SK-N-SH (cell line): ENCODE data around the gene TFG. TPM values are rescaled to one million over a fixed set of nuclear protein-coding genes. Genes with fewer than 3 reads are reported as not detected.

Experiments used
- CTCF ChIA-PET: fragments of 300-600, 350-600 bp; formaldehyde crosslinking; extraction: SDS; loops from one replicate; lab custom pipeline; 2021; lab: Yijun Ruan, JAX
- POLR2A ChIA-PET: fragments of 350-600 bp; sonication (Branson Sonifier 250); formaldehyde crosslinking; extraction: SDS; loops from one replicate; lab custom pipeline; 2020; ENCODE audit warnings: antibody characterized with exemption, inconsistent platforms; lab: Yijun Ruan, JAX
- DNase-seq: peaks from one replicate; pipeline ENCODE4 v3.0.0; 2012
- H2AFZ ChIP-seq: fragments of 200-600 bp; sonication (generic); 2 replicates; pipeline ENCODE4 v1.8.1; 2016; ENCODE audit warnings: antibody characterized with exemption, mild to moderate bottlenecking, low read depth
- H3F3A ChIP-seq: fragments of 200-600 bp; sonication (generic); replicated peaks from 2 replicates; pipeline ENCODE3; 2016; ENCODE audit warnings: antibody characterized with exemption, mild to moderate bottlenecking; ENCODE audit not compliant: insufficient read depth
- H3K27ac ChIP-seq, 2 experiments: fragments of 200-500 bp in 1 of 2; fragments of 200-600 bp in 1 of 2; sonication (Bioruptor generic) in 1 of 2; sonication (generic), shearing (Covaris generic) in 1 of 2; 2 replicates each; pipeline versions ENCODE4 v1.5.1 to v1.6.1; 2014 to 2016; ENCODE audit warnings: low read depth in 2 of 2, inconsistent platforms in 1 of 2, low read length in 1 of 2, mild to moderate bottlenecking in 1 of 2, mixed read lengths in 1 of 2
- H3K27me3 ChIP-seq: fragments of 200-600 bp; sonication (generic), shearing (Covaris generic); 2 replicates; pipeline ENCODE4 v1.6.1; 2016; ENCODE audit warnings: mixed run types; ENCODE audit not compliant: insufficient read depth
- H3K36me3 ChIP-seq, 2 experiments: fragments of 200-500 bp in 1 of 2; fragments of 200-600 bp in 1 of 2; sonication (Bioruptor generic) in 1 of 2; sonication (generic) in 1 of 2; replicated peaks in 1 of 2; 2 replicates each; pipeline versions ENCODE3 to v1.5.1; 2014 to 2016; ENCODE audit warnings: low read length in 1 of 2, mild to moderate bottlenecking in 1 of 2; ENCODE audit not compliant: insufficient read depth in 2 of 2, control insufficient read depth in 1 of 2
- H3K4me1 ChIP-seq, 2 experiments: fragments of 200-500 bp in 1 of 2; fragments of 200-600 bp in 1 of 2; sonication (Bioruptor generic) in 1 of 2; sonication (generic), shearing (Covaris generic) in 1 of 2; 2 replicates each; pipeline versions ENCODE4 v1.5.1 to v1.6.1; 2014 to 2016; ENCODE audit warnings: low read depth in 1 of 2, low read length in 1 of 2, mixed run types in 1 of 2; ENCODE audit not compliant: insufficient read depth in 2 of 2, control insufficient read depth in 1 of 2
- H3K4me2 ChIP-seq: fragments of 200-600 bp; sonication (generic), shearing (Covaris generic); 2 replicates; pipeline ENCODE4 v1.6.1; 2017; ENCODE audit warnings: mixed run types
- H3K4me3 ChIP-seq, 2 experiments: fragments of 200-500 bp in 1 of 2; fragments of 200-600 bp in 1 of 2; sonication (Bioruptor generic) in 1 of 2; sonication (generic), shearing (Covaris generic) in 1 of 2; 2 replicates each; pipeline versions ENCODE4 v1.5.1 to v1.8.1; 2014 to 2016; ENCODE audit warnings: low read depth in 2 of 2, inconsistent platforms in 1 of 2, low read length in 1 of 2, mild to moderate bottlenecking in 1 of 2, mixed read lengths in 1 of 2, moderate library complexity in 1 of 2
- H3K79me2 ChIP-seq: fragments of 200-600 bp; sonication (generic); 2 replicates; pipeline ENCODE4 v1.8.1; 2017; ENCODE audit warnings: mild to moderate bottlenecking; ENCODE audit not compliant: insufficient read depth
- H3K9ac ChIP-seq: fragments of 200-600 bp; sonication (generic); 2 replicates; pipeline ENCODE4 v1.6.1; 2017; ENCODE audit warnings: mixed run types
- H3K9me2 ChIP-seq: fragments of 200-600 bp; sonication (generic); 2 replicates; pipeline ENCODE4 v1.6.1; 2017; ENCODE audit warnings: mixed run types
- H3K9me3 ChIP-seq: fragments of 200-600 bp; sonication (generic); 2 replicates; pipeline ENCODE4 v1.6.1; 2017; ENCODE audit warnings: mixed run types, mild to moderate bottlenecking, moderate library complexity
- H4K20me1 ChIP-seq: fragments of 200-600 bp; sonication (generic); 2 replicates; pipeline ENCODE4 v1.6.1; 2017; ENCODE audit warnings: mild to moderate bottlenecking, mixed run types; ENCODE audit not compliant: insufficient read depth
- FOXJ3 ChIP-seq: sonication (generic); formaldehyde crosslinking; IDR thresholded peaks from 2 replicates; pipeline ENCODE4 v1.5.1; 2020; ENCODE audit warnings: mild to moderate bottlenecking, missing genetic modification reagents
- MXI1 ChIP-seq: IDR thresholded peaks from 2 replicates; pipeline ENCODE4 v1.6.1; 2012; ENCODE audit warnings: mild to moderate bottlenecking, low read depth, low read length, improper control_type of control experiment
- NFIC ChIP-seq: IDR thresholded peaks from 2 replicates; pipeline ENCODE4 v1.4.0; 2012; ENCODE audit warnings: borderline replicate concordance
- NRF1 ChIP-seq: IDR thresholded peaks from 2 replicates; pipeline ENCODE4 v1.6.1; 2012; ENCODE audit warnings: low read depth, mild to moderate bottlenecking, low read length
- PBX3 ChIP-seq: IDR thresholded peaks from 2 replicates; pipeline ENCODE4; 2012
- POLR2AphosphoS5 ChIP-seq: IDR thresholded peaks from 2 replicates; pipeline ENCODE4 v1.6.1; 2012; ENCODE audit warnings: low read depth, low read length
- RAD21 ChIP-seq: IDR thresholded peaks from 2 replicates; pipeline ENCODE4 v1.6.1; 2012; ENCODE audit warnings: mild to moderate bottlenecking, low read length
- RCOR1 ChIP-seq: fragments of 150-350 bp; IDR thresholded peaks from 2 replicates; pipeline ENCODE4 v1.6.1; 2017; ENCODE audit warnings: antibody characterized with exemption, low read length
- REST ChIP-seq: IDR thresholded peaks from 2 replicates; pipeline ENCODE4 v1.6.1; 2012; ENCODE audit warnings: mild to moderate bottlenecking, low read depth, low read length, moderate library complexity
- TAF1 ChIP-seq: IDR thresholded peaks from 2 replicates; pipeline ENCODE4 v1.6.1; 2012; ENCODE audit warnings: low read depth, mild to moderate bottlenecking, low read length, moderate library complexity, borderline replicate concordance
- YY1 ChIP-seq: IDR thresholded peaks from 2 replicates; pipeline ENCODE4 v1.4.0; 2012; ENCODE audit warnings: low read depth, mild to moderate bottlenecking
- ZBTB33 ChIP-seq: IDR thresholded peaks from 2 replicates; pipeline ENCODE4 v1.4.0; 2012; ENCODE audit warnings: low read depth, borderline replicate concordance
- WGBS: methylation state at CpG from one replicate; pipeline ENCODE4 v1.1.6; 2017; ENCODE audit warnings: low lambda C conversion rate; 5-methylcytosine and 5-hydroxymethylcytosine counted together
- polyA plus RNA-seq, 3 experiments: library from polyadenylated mRNA; depleted of rRNA; stranded (reverse); fragments of >200 nt; gene quantifications; 2 replicates each; pipeline ENCODE4 v1.2.3, GENCODE V29; 2012

TFG gene
- polyA plus RNA-seq, 1 of the 3 experiments (the other 2 are of a cell fraction): 83.1 TPM

GRCh38 chr3:100719136-100719535, 9.8 kb downstream of the TFG start:
- ChIA-PET POLR2A (no interaction called here), CTCF (interaction anchor here (1.2 kb wide), 1 partner anchor 17 kb away, joined by 5 read pairs; no protein-coding TSS in a partner anchor)
- 79% methylated on average over 1 of the region's 1 CpG for WGBS
- H3K27me3 ChIP-seq: no peaks in the 10 kb centered on the region
- no peak overlapping the region for H3K9ac ChIP-seq
- no peaks in the 10 kb centered on the region for H3K9me2 ChIP-seq
- peaks cover 29% of the 10 kb centered on the region for H3F3A ChIP-seq
- H3K27ac ChIP-seq: no peak overlapping the region
- peaks cover 100% of the 10 kb centered on the region for H3K79me2 ChIP-seq
- no peak overlapping the region for H3K4me3 ChIP-seq
- H2AFZ ChIP-seq: no peak overlapping the region
- H3K4me1 ChIP-seq: no peaks in the 10 kb centered on the region; a peak in 2 of 4 replicates
- no peaks in the 10 kb centered on the region for H3K9me3 ChIP-seq
- DNase-seq: no peak
- peaks cover 74 to 92% of the 10 kb centered on the region in 2 experiments for H3K36me3 ChIP-seq
- H4K20me1 ChIP-seq: peaks cover 71% of the 10 kb centered on the region
- TF ChIP-seq ZBTB33 (no peak), RCOR1 (no peak), TAF1 (no peak), NRF1 (no peak)
- H3K4me2 ChIP-seq: no peak overlapping the region

- peaks cover 99% of the 10 kb centered on the region for H3K79me2 ChIP-seq
- POLR2A ChIA-PET: no interaction called here
- no peaks in the 10 kb centered on the region for H3K9me2 ChIP-seq
- no peak for DNase-seq
- H3K27ac ChIP-seq: no peak overlapping the region
- TF ChIP-seq RAD21: no peak
- no peak for TF ChIP-seq RCOR1
- TF ChIP-seq FOXJ3 (CRISPR knock-in tag): no peak
- TF ChIP-seq NFIC: no peak
- H3K9ac ChIP-seq: no peak overlapping the region
- H3F3A ChIP-seq: peaks cover 29% of the 10 kb centered on the region
- H4K20me1 ChIP-seq: peaks cover 58% of the 10 kb centered on the region
- H3K4me1 ChIP-seq: no peaks in the 10 kb centered on the region; a peak in 2 of 4 replicates
- no peaks in the 10 kb centered on the region for H3K27me3 ChIP-seq
- no peak overlapping the region for H3K4me2 ChIP-seq
- WGBS: 99% methylated on average over 5 of the region's 5 CpGs
- H3K4me3 ChIP-seq: no peak overlapping the region
- H2AFZ ChIP-seq: no peak overlapping the region
- CTCF ChIA-PET: interaction anchor here (0.7 kb wide), 1 partner anchor 475 kb away, joined by 3 read pairs; no protein-coding TSS in a partner anchor
- peaks cover 68 to 87% of the 10 kb centered on the region in 2 experiments for H3K36me3 ChIP-seq
- H3K9me3 ChIP-seq: no peaks in the 10 kb centered on the region
Measured at GRCh38 chr3:100720426-100720825, 11.1 kb downstream of the TFG start.

- CTCF ChIA-PET: interaction anchor here (1.1 kb wide), 2 partner anchors 11 to 470 kb away, joined by 3 to 4 read pairs; no protein-coding TSS in a partner anchor
- H3K27me3 ChIP-seq: no peaks in the 10 kb centered on the region
- H3K9me2 ChIP-seq: no peaks in the 10 kb centered on the region
- H3F3A ChIP-seq: peaks cover 27% of the 10 kb centered on the region
- no peak overlapping the region for H3K4me3 ChIP-seq
- no peaks in the 10 kb centered on the region for H3K9me3 ChIP-seq
- WGBS: 96% methylated on average over 3 of the region's 3 CpGs
- no peak for DNase-seq
- no peak overlapping the region for H3K9ac ChIP-seq
- peaks cover 84 to 87% of the 10 kb centered on the region in 2 experiments for H3K36me3 ChIP-seq
- no peak for TF ChIP-seq PBX3
- no peak for TF ChIP-seq MXI1
- TF ChIP-seq FOXJ3 (CRISPR knock-in tag): no peak
- TF ChIP-seq REST: no peak
- TF ChIP-seq RCOR1: no peak
- TF ChIP-seq POLR2AphosphoS5: no peak
- no peak for TF ChIP-seq YY1
- no peak overlapping the region for H3K4me2 ChIP-seq
- no peak overlapping the region for H2AFZ ChIP-seq
- H4K20me1 ChIP-seq: peaks cover 41% of the 10 kb centered on the region
- POLR2A ChIA-PET: interaction anchor here (1.0 kb wide), 1 partner anchor 10 kb away, joined by 3 read pairs; no protein-coding TSS in a partner anchor
- H3K79me2 ChIP-seq: peaks cover 88% of the 10 kb centered on the region
- peaks cover 0 to 3% of the 10 kb centered on the region in 2 experiments; a peak in 2 of 4 replicates for H3K4me1 ChIP-seq
- no peak overlapping the region for H3K27ac ChIP-seq
Measured at GRCh38 chr3:100725935-100726513, 16.7 kb downstream of the TFG start.
